Glutamatergic neuron (in vitro differentiated cells): Measurements from ENCODE around the gene GPRIN2. TPM values are rescaled to one million over a fixed set of nuclear protein-coding genes. Genes with fewer than 3 reads are reported as not detected.

Experiments used
- DNase-seq: peaks from one replicate; pipeline ENCODE4 v3.0.0; 2022
- H3K27ac Mint-ChIP-seq: one replicate; pipeline ENCODE4 v1.8.0; 2020; ENCODE audit warnings: mild to moderate bottlenecking, mixed read lengths, inconsistent platforms; ENCODE audit not compliant: unreplicated experiment
- H3K27me3 Mint-ChIP-seq: one replicate; pipeline ENCODE4 v1.8.0; 2020; ENCODE audit warnings: mild to moderate bottlenecking, moderate library complexity, mixed read lengths, inconsistent platforms; ENCODE audit not compliant: unreplicated experiment
- H3K36me3 Mint-ChIP-seq: one replicate; pipeline ENCODE4 v1.8.0; 2020; ENCODE audit warnings: mild to moderate bottlenecking, mixed read lengths, inconsistent platforms; ENCODE audit not compliant: unreplicated experiment
- H3K4me1 Mint-ChIP-seq: one replicate; pipeline ENCODE4 v1.8.0; 2020; ENCODE audit warnings: mild to moderate bottlenecking, low read depth, mixed read lengths, inconsistent platforms; ENCODE audit not compliant: unreplicated experiment
- H3K4me3 Mint-ChIP-seq: one replicate; pipeline ENCODE4 v1.8.0; 2020; ENCODE audit warnings: mild to moderate bottlenecking, mixed read lengths, inconsistent platforms; ENCODE audit not compliant: unreplicated experiment
- H3K9me3 Mint-ChIP-seq: one replicate; pipeline ENCODE4 v1.8.0; 2020; ENCODE audit warnings: mild to moderate bottlenecking, moderate library complexity, mixed read lengths, inconsistent platforms; ENCODE audit not compliant: unreplicated experiment
- total RNA-seq: library from RNA; stranded (reverse); fragmentation: NEBNext Ultra II Directional; extraction: Animal tissue kit (Norgen Biotek cat#: 25700); gene quantifications from one replicate; pipeline ENCODE4 v1.2.1, GENCODE V29; 2021; ENCODE audit not compliant: unreplicated experiment
- TF ChIP-seq, protein P1 (sequence below): fragments of 200-600 bp; sonication (generic); IDR thresholded peaks from one replicate; pipeline ENCODE4 v1.5.0; 2021; ENCODE audit not compliant: partially characterized antibody, unreplicated experiment

The GPRIN2 gene
- total RNA-seq, 1 donor from 2014 or later = 3.0 TPM

DNA sequence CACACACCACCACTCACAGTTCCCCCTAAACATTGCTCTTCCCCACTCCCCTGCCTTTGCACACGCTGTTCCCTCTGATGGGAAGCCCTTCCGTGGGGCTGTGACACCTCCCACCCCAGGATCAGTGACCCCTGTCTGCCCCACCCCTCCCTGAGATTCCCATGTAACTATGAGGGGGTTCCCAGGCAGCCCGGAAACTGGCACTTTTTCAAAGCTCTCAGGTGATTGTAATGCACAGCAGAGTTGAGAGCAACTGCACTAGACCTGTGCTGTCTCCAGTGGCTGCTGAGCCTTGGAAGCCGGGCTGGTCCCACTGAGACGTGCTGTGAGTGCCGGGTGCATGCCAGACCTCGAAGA is 29.8 kb downstream of the GPRIN2 start:
- Mint-ChIP-seq H3K9me3 (peaks cover 2% of the 10 kb centered on the region), H3K4me1 (no peaks in the 10 kb centered on the region), H3K27ac (no peak overlapping the region), H3K36me3 (no peaks in the 10 kb centered on the region), H3K4me3 (no peak overlapping the region), H3K27me3 (no peaks in the 10 kb centered on the region)
- peak; percentile 26 for DNase-seq
- TF ChIP-seq, protein P1, sequence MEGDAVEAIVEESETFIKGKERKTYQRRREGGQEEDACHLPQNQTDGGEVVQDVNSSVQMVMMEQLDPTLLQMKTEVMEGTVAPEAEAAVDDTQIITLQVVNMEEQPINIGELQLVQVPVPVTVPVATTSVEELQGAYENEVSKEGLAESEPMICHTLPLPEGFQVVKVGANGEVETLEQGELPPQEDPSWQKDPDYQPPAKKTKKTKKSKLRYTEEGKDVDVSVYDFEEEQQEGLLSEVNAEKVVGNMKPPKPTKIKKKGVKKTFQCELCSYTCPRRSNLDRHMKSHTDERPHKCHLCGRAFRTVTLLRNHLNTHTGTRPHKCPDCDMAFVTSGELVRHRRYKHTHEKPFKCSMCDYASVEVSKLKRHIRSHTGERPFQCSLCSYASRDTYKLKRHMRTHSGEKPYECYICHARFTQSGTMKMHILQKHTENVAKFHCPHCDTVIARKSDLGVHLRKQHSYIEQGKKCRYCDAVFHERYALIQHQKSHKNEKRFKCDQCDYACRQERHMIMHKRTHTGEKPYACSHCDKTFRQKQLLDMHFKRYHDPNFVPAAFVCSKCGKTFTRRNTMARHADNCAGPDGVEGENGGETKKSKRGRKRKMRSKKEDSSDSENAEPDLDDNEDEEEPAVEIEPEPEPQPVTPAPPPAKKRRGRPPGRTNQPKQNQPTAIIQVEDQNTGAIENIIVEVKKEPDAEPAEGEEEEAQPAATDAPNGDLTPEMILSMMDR = no peak

GRCh38 chr10:46525824-46526681 is 30.4 kb downstream of the GPRIN2 start:
- TF ChIP-seq, protein P1 = no peak
- H3K4me1 Mint-ChIP-seq = no peaks in the 10 kb centered on the region
- no peak overlapping the region for H3K27ac Mint-ChIP-seq
- DNase-seq = no peak
- no peaks in the 10 kb centered on the region for H3K27me3 Mint-ChIP-seq
- H3K9me3 Mint-ChIP-seq = peaks cover 2% of the 10 kb centered on the region
- no peaks in the 10 kb centered on the region for H3K36me3 Mint-ChIP-seq
- no peak overlapping the region for H3K4me3 Mint-ChIP-seq

DNA sequence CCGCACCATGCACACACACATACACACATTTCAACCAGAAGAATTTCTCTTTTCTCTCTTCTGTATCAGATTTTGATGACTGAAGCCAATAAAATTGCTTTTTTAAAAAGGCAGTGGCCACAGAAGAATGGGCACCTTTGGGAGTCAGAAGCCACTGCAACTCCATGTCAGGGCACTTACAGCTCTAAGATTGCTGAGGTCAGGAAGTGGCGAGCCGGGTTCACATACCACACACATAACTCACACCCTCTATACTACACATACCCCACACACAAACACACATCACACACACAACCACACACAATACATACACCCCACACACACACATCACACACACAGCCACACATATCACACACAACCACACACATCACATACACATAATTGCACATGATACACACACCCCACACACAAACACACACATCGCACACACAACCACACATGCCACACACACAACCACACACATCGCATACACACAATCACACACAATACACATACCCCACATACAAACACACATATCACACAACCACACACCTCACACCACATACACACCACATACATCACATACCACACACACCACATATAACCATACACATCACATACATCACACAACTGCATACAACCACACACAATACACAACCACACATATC is 31.2 kb downstream of the GPRIN2 start:
- Mint-ChIP-seq H3K4me3 (no peak overlapping the region), H3K9me3 (peaks cover 2% of the 10 kb centered on the region), H3K27me3 (no peaks in the 10 kb centered on the region), H3K27ac (no peak overlapping the region), H3K4me1 (no peaks in the 10 kb centered on the region), H3K36me3 (no peaks in the 10 kb centered on the region)
- DNase-seq = peak; percentile 15
- TF ChIP-seq, protein P1 = no peak

DNA sequence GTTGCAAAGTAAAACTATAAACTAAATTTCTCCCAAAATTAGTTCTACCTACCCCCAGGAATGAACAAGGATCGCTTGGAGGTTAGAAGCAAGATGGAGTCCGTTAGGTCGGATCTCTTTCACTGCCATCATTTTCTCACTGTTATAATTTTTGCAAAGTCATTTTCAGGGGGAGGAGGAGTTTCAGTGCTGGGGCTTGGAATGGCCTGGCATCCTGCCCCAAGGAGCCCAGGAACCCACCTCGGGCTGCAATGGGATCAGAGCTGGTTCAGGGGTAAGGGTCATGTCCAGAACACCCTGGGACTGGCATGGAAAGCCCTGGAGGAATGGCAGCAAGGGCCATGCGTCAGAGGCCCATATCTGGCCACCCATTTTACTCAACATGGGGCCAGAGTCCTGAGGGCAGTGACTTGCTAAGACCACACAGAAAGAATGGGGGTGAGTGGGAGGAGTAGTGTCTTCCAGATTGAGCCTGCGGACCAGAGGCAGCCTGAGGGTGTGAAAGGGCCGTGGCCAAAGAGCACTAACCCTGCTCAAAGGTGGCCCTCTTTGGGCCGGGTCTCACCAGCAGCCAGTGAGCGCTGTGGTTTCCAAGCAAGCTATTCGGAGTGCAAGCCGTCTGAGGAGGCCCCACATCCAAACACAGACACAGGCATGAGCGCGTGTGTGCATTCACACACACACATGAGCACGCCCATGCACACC is 31.8 kb downstream of the GPRIN2 start:
- H3K4me3 Mint-ChIP-seq = no peak overlapping the region
- no peaks in the 10 kb centered on the region for H3K4me1 Mint-ChIP-seq
- no peaks in the 10 kb centered on the region for H3K27me3 Mint-ChIP-seq
- TF ChIP-seq, protein P1 = no peak
- H3K27ac Mint-ChIP-seq = no peak overlapping the region
- peaks cover 2% of the 10 kb centered on the region for H3K9me3 Mint-ChIP-seq
- peak; percentile 32 for DNase-seq
- no peaks in the 10 kb centered on the region for H3K36me3 Mint-ChIP-seq
